HTERT RPE-1 (cell line): ENCODE data around the gene KRTAP9-1.
"Not testable (repeated sequence)": the region's sequence is repeated elsewhere in the genome, so short reads cannot be mapped to it uniquely, and the experiment has no call there.

Experiments
- in situ Hi-C: fragments of 300-500 bp; cut with MboI; formaldehyde crosslinking; loops from 4 replicates; pipeline ENCODE4 v1.14.3; 2020; ENCODE audit warnings: low sequenced_read_pairs

The KRTAP9-1 gene

GRCh38 chr17:41178843-41179616 lies 10.7 kb upstream of the KRTAP9-1 start:
- in situ Hi-C loops, result no loop called here

GRCh38 chr17:41184480-41184961 lies 5.2 kb upstream of the KRTAP9-1 start, which contains the start of gene KRTAP4-1:
TSS of gene KRTAP4-1 (minus strand) at chr17:41184911. CDS start at chr17:41184854, 57 bp downstream.
- in situ Hi-C loops, result no loop called here

GRCh38 chr17:41185001-41185400 lies 4.7 kb upstream of the KRTAP9-1 start:
- in situ Hi-C loops, result no loop called here

- in situ Hi-C loops, result no loop called here
Measured at GRCh38 chr17:41186872-41187271, 2.8 kb upstream of the KRTAP9-1 start.

- in situ Hi-C loops, result no loop called here
Measured at GRCh38 chr17:41190328-41190727, 641 bp downstream of the KRTAP9-1 start.

- in situ Hi-C loops, result no loop called here
Measured at GRCh38 chr17:41196068-41196467, 6.4 kb downstream of the KRTAP9-1 start.

GRCh38 chr17:41199421-41200078 lies 9.9 kb downstream of the KRTAP9-1 start:
- in situ Hi-C loops, result no loop called here

- in situ Hi-C loops, result no loop called here
Measured at GRCh38 chr17:41211845-41212466, 22.3 kb downstream of the KRTAP9-1 start.

GRCh38 chr17:41212524-41213169 lies 23.0 kb downstream of the KRTAP9-1 start:
- in situ Hi-C loops, result no loop called here

- in situ Hi-C loops, result no loop called here
Measured at GRCh38 chr17:41215681-41216080, 26.0 kb downstream of the KRTAP9-1 start.

GRCh38 chr17:41223821-41224220 lies 34.1 kb downstream of the KRTAP9-1 start:
- in situ Hi-C loops, result no loop called here

- in situ Hi-C loops, result no loop called here
Measured at GRCh38 chr17:41226051-41226450, 36.4 kb downstream of the KRTAP9-1 start.

- in situ Hi-C loops, result not testable (repeated sequence)
Measured at GRCh38 chr17:41226598-41227095, 37.0 kb downstream of the KRTAP9-1 start, which contains the start of gene KRTAP9-2. TSS of gene KRTAP9-2 (plus strand) at chr17:41226648. CDS start at chr17:41226655, 7 bp downstream.

GRCh38 chr17:41230094-41230493 lies 40.4 kb downstream of the KRTAP9-1 start:
- in situ Hi-C loops, result no loop called here

GRCh38 chr17:41231731-41232130 lies 42.0 kb downstream of the KRTAP9-1 start:
- in situ Hi-C loops, result no loop called here

GRCh38 chr17:41232399-41233105 lies 42.9 kb downstream of the KRTAP9-1 start, which contains the start of gene KRTAP9-3:
TSS of gene KRTAP9-3 (plus strand) at chr17:41232449. CDS start at chr17:41232502, 53 bp downstream.
- in situ Hi-C loops, result not testable (repeated sequence)

- in situ Hi-C loops, result not testable (repeated sequence)
Measured at GRCh38 chr17:41237116-41237515, 47.4 kb downstream of the KRTAP9-1 start.

- in situ Hi-C loops, result not testable (repeated sequence)
Measured at GRCh38 chr17:41237949-41238437, 48.3 kb downstream of the KRTAP9-1 start, which contains the start of gene KRTAP9-8. TSS of gene KRTAP9-8 (plus strand) at chr17:41237999. CDS start at chr17:41238052, 53 bp downstream.
